Fibroblast of mammary gland (primary cell): ENCODE measurements around the gene UCK1.

Experiments used
- DNase-seq: peaks from one replicate; pipeline ENCODE4 v3.0.0-alpha.2; 2010; ENCODE audit warnings: low read depth
- H3K4me3 ChIP-seq: 2 replicates; pipeline ENCODE4 v1.5.1; 2011; ENCODE audit warnings: low read depth, mild to moderate bottlenecking, low read length, moderate library complexity; ENCODE audit not compliant: control insufficient read depth
- TF ChIP-seq, protein P1 (sequence below): conservative IDR thresholded peaks from 2 replicates; pipeline ENCODE4 v1.5.1; 2011; ENCODE audit warnings: low read depth, low read length, inconsistent platforms; ENCODE audit not compliant: control insufficient read depth, insufficient read depth

UCK1 gene

DNA sequence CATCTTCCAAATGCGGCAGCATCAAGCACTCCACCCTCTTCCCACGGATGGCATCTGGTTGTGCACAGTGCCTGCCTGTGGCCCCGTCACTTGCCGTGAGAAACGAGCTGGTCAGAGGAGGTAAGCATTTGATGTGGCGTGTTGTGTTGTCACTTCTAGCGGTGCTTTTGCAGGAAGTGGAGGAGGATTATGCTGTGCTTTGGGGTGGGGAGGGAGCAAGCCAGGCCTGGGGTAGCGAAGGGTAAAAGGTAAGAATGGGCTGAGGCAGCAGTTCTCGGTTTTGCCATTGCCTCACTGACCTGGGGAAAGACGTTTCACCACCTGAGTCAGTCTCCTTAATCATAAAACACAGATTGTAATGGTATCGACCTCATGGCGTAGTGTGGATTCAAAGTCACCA is 30.7 kb downstream of the UCK1 start:
- TF ChIP-seq, protein P1, sequence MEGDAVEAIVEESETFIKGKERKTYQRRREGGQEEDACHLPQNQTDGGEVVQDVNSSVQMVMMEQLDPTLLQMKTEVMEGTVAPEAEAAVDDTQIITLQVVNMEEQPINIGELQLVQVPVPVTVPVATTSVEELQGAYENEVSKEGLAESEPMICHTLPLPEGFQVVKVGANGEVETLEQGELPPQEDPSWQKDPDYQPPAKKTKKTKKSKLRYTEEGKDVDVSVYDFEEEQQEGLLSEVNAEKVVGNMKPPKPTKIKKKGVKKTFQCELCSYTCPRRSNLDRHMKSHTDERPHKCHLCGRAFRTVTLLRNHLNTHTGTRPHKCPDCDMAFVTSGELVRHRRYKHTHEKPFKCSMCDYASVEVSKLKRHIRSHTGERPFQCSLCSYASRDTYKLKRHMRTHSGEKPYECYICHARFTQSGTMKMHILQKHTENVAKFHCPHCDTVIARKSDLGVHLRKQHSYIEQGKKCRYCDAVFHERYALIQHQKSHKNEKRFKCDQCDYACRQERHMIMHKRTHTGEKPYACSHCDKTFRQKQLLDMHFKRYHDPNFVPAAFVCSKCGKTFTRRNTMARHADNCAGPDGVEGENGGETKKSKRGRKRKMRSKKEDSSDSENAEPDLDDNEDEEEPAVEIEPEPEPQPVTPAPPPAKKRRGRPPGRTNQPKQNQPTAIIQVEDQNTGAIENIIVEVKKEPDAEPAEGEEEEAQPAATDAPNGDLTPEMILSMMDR, result no peak

DNA sequence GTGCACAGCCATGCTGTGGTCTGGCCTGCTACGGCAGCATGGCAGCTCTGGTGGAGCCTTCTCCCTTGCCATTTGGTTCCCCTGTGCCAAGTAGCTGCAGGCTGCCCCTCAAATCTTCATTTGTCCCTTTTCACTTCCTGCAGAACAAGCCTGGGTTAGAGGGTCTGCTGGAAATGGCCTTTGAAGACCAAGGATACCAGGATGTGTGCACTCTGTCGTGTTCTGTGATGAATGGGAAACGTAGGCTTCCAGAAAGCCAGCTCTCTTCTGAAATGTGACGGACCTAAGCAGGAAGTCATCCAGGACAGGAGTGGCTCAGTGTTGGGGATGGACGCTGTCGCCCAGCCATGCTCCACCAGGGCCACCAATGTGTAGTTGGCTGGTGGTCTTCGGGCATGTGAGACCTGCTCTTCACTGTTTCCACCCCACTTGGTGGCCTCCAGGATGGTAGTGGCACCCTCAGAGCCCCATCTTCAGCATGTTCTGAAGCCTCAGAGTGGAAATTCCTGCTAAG is 31.8 kb downstream of the UCK1 start:
- no peak overlapping the region for H3K4me3 ChIP-seq
- TF ChIP-seq, protein P1, result no peak

More for the DNA sequence above, 30.7 kb downstream of the UCK1 start:
- H3K4me3 ChIP-seq, result no peak overlapping the region
- no peak for DNase-seq

DNA sequence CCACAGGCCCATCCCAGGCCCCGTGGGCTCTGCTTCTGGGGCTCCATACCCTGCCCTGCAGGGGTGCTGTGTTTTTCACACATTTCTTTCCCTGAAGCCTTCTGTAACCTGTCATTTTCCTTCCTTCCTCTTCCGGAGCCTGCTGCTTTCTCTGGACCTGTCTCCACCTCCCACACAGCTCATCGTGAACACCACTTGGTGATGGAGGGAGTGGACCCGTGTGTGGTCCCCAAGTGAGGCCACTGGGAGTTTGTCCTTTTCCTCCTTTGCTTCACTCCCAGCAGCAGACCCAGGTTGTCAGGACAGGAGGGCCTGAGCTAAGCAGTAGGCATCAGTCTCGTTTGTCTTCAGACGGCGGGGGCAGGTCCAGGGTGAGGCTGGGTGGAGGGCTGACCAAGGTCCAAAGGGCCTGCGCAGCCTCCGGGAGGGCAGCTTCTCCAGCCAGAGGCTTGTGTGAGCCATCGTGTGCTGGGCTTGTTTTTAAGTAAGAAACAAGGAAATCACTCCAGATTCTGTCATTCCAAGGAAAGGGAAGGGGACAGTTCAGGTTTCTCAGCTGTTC is 34.1 kb downstream of the UCK1 start:
- H3K4me3 ChIP-seq, result no peak overlapping the region
- TF ChIP-seq, protein P1, result no peak
- DNase-seq, result no peak

More for the DNA sequence above, 31.8 kb downstream of the UCK1 start:
- DNase-seq, result no peak

DNA sequence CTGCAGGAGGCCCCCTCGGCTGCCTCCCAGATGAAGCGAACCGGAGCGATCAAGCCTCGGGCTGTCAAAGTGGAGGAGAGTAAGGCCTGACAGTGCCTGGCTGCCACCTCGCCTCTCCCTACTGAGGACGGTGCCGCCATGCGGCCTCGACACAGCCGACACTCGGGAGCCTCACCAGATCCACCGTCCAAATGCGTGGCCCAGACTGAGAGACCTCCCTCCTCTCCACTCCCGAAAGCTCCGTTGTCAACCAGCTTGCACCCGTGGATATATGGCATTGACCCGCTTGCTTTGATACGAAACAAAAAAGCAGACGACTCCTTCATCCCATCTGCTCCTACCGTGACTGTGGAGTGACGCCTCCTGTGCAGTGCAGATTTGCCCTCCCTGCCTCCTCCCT is 35.3 kb downstream of the UCK1 start:
- DNase-seq, result no peak
- TF ChIP-seq, protein P1, result no peak
- no peak overlapping the region for H3K4me3 ChIP-seq

DNA sequence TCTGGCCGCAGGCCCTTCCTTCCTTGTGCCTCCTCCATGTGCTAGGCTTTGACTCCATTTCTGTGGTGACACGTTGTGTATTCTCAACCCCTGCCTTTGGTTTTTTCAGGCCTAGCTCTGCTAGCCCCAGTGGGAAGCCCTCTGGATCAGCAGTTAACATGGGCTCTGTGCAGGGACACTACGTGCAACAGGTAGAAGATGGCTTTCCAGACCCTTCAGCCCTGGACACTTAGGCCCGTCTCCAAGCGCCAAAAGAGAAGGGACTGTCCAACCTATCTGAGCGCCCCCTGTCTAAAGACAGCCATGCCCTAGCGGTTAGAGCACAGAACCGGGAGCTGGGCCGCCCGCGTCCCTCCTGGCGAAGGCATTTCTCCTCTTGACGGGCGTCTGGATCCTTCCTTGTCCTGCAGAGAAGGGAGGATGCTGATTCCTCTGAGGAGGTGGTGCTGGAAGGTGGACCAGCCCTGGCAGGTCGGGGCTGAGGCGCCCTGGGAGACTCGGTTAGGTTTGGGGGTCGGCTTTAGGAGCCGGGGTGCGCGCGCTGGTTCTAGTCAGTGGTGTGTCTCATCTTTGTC is 36.7 kb downstream of the UCK1 start:
- TF ChIP-seq, protein P1, result no peak
- H3K4me3 ChIP-seq, result no peak overlapping the region
- no peak for DNase-seq

DNA sequence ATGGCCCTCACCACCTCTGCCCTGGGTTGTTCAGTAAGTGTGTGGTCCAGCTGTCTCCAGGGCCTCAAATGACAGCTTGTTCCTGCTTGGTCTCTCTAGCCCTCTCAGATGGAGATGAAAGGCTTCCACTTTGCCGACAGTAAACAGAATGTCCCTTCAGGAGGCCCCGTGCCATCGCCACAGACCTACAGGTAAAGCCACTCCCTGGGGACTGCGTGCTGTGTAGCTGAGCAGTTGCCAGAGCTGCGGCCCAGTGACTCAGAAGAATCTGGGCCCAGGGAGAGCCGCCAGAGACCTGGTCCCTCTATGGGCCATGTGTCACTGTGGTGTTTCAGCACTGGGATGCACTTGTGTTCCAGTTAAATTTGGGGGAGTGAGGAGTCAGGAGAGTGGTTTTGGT is 39.0 kb downstream of the UCK1 start:
- TF ChIP-seq, protein P1, result no peak
- no peak overlapping the region for H3K4me3 ChIP-seq
- no peak for DNase-seq
